ENCODE data around the gene HAVCR1.
"Not testable (repeated sequence)": the region's sequence is repeated elsewhere in the genome, so short reads cannot be mapped to it uniquely, and the experiment has no call there.

The HAVCR1 gene

GRCh38 chr5:157057459-157058370 is 1.2 kb downstream of the HAVCR1 start:
- TF ChIP-seq TAF1 (IDR thresholded peaks at IDR 0.05; ENCODE audit: low read depth, low read length), result no peak
- no peak for TF ChIP-seq POLR2A (IDR thresholded peaks at IDR 0.05; ENCODE audit: low read depth, low read length)
- TF ChIP-seq POU2F2 (IDR thresholded peaks at IDR 0.05; ENCODE audit: low read depth, low read length), result no peak
- no peak for TF ChIP-seq PAX5 (IDR thresholded peaks at IDR 0.05; ENCODE audit: insufficient read depth, low read length, severe bottlenecking)
- TF ChIP-seq POLR2AphosphoS5 (IDR thresholded peaks at IDR 0.05; ENCODE audit: low read depth, low read length), result no peak
- no peak for TF ChIP-seq SPI1 (IDR thresholded peaks at IDR 0.05; ENCODE audit: low read depth, low read length)
- no peak for DNase-seq (ENCODE audit: insufficient read length, low spot score)
- peak; percentile 26 for FAIRE-seq

- FAIRE-seq; DNase-seq (ENCODE audit: insufficient read length, low spot score): not testable (repeated sequence)
Measured at GRCh38 chr5:157056848-157057247, 2.1 kb downstream of the HAVCR1 start.

GRCh38 chr5:157051604-157052245 is 7.2 kb downstream of the HAVCR1 start:
- DNase-seq (ENCODE audit: insufficient read length, low spot score) (no peak), FAIRE-seq (no peak)
- TF ChIP-seq POLR2A (IDR thresholded peaks at IDR 0.05; ENCODE audit: low read depth, low read length) (no peak), PAX5 (IDR thresholded peaks at IDR 0.05; ENCODE audit: insufficient read depth, low read length, severe bottlenecking) (no peak), POU2F2 (IDR thresholded peaks at IDR 0.05; ENCODE audit: low read depth, low read length) (no peak), POLR2AphosphoS5 (IDR thresholded peaks at IDR 0.05; ENCODE audit: low read depth, low read length) (no peak), TAF1 (IDR thresholded peaks at IDR 0.05; ENCODE audit: low read depth, low read length) (no peak), SPI1 (IDR thresholded peaks at IDR 0.05; ENCODE audit: low read depth, low read length) (no peak)

GRCh38 chr5:157050050-157050449 is 8.9 kb downstream of the HAVCR1 start:
- TF ChIP-seq POU2F2 (IDR thresholded peaks at IDR 0.05; ENCODE audit: low read depth, low read length) (no peak), POLR2AphosphoS5 (IDR thresholded peaks at IDR 0.05; ENCODE audit: low read depth, low read length) (no peak), POLR2A (IDR thresholded peaks at IDR 0.05; ENCODE audit: low read depth, low read length) (no peak), SPI1 (IDR thresholded peaks at IDR 0.05; ENCODE audit: low read depth, low read length) (no peak)
- FAIRE-seq (no peak), DNase-seq (ENCODE audit: insufficient read length, low spot score) (no peak)

GRCh38 chr5:157049605-157050004 is 9.3 kb downstream of the HAVCR1 start:
- no peak for DNase-seq (ENCODE audit: insufficient read length, low spot score)
- no peak for FAIRE-seq
- TF ChIP-seq SPI1 (IDR thresholded peaks at IDR 0.05; ENCODE audit: low read depth, low read length), result no peak
- TF ChIP-seq POU2F2 (IDR thresholded peaks at IDR 0.05; ENCODE audit: low read depth, low read length), result no peak
- no peak for TF ChIP-seq POLR2A (IDR thresholded peaks at IDR 0.05; ENCODE audit: low read depth, low read length)
- no peak for TF ChIP-seq TAF1 (IDR thresholded peaks at IDR 0.05; ENCODE audit: low read depth, low read length)
- no peak for TF ChIP-seq PAX5 (IDR thresholded peaks at IDR 0.05; ENCODE audit: insufficient read depth, low read length, severe bottlenecking)
- no peak for TF ChIP-seq POLR2AphosphoS5 (IDR thresholded peaks at IDR 0.05; ENCODE audit: low read depth, low read length)

- DNase-seq (ENCODE audit: insufficient read length, low spot score) (no peak), FAIRE-seq (no peak)
- TF ChIP-seq POLR2A (IDR thresholded peaks at IDR 0.05; ENCODE audit: low read depth, low read length) (no peak), SPI1 (IDR thresholded peaks at IDR 0.05; ENCODE audit: low read depth, low read length) (no peak), PAX5 (IDR thresholded peaks at IDR 0.05; ENCODE audit: insufficient read depth, low read length, severe bottlenecking) (no peak), POU2F2 (IDR thresholded peaks at IDR 0.05; ENCODE audit: low read depth, low read length) (no peak)
Measured at GRCh38 chr5:157047898-157048297, 11.0 kb downstream of the HAVCR1 start.

GRCh38 chr5:157047016-157047415 is 11.9 kb downstream of the HAVCR1 start:
- not testable (repeated sequence) for FAIRE-seq; DNase-seq (ENCODE audit: insufficient read length, low spot score)

GRCh38 chr5:157046041-157046440 is 12.9 kb downstream of the HAVCR1 start:
- TF ChIP-seq POLR2A (IDR thresholded peaks at IDR 0.05; ENCODE audit: low read depth, low read length) (no peak), POLR2AphosphoS5 (IDR thresholded peaks at IDR 0.05; ENCODE audit: low read depth, low read length) (no peak), TAF1 (IDR thresholded peaks at IDR 0.05; ENCODE audit: low read depth, low read length) (no peak), SPI1 (IDR thresholded peaks at IDR 0.05; ENCODE audit: low read depth, low read length) (no peak), PAX5 (IDR thresholded peaks at IDR 0.05; ENCODE audit: insufficient read depth, low read length, severe bottlenecking) (no peak), POU2F2 (IDR thresholded peaks at IDR 0.05; ENCODE audit: low read depth, low read length) (no peak)
- FAIRE-seq (no peak), DNase-seq (ENCODE audit: insufficient read length, low spot score) (no peak)

GRCh38 chr5:157045601-157046000 is 13.3 kb downstream of the HAVCR1 start:
- FAIRE-seq (no peak), DNase-seq (ENCODE audit: insufficient read length, low spot score) (no peak)
- TF ChIP-seq POLR2A (IDR thresholded peaks at IDR 0.05; ENCODE audit: low read depth, low read length) (no peak), POLR2AphosphoS5 (IDR thresholded peaks at IDR 0.05; ENCODE audit: low read depth, low read length) (no peak), SPI1 (IDR thresholded peaks at IDR 0.05; ENCODE audit: low read depth, low read length) (no peak), POU2F2 (IDR thresholded peaks at IDR 0.05; ENCODE audit: low read depth, low read length) (no peak), TAF1 (IDR thresholded peaks at IDR 0.05; ENCODE audit: low read depth, low read length) (no peak), PAX5 (IDR thresholded peaks at IDR 0.05; ENCODE audit: insufficient read depth, low read length, severe bottlenecking) (no peak)

GRCh38 chr5:157038568-157039187 is 20.2 kb downstream of the HAVCR1 start:
- no peak for DNase-seq (ENCODE audit: insufficient read length, low spot score)
- peak; percentile 33 for FAIRE-seq
- TF ChIP-seq TAF1 (IDR thresholded peaks at IDR 0.05; ENCODE audit: low read depth, low read length) (no peak), POLR2A (IDR thresholded peaks at IDR 0.05; ENCODE audit: low read depth, low read length) (no peak), SPI1 (IDR thresholded peaks at IDR 0.05; ENCODE audit: low read depth, low read length) (no peak), POU2F2 (IDR thresholded peaks at IDR 0.05; ENCODE audit: low read depth, low read length) (no peak), POLR2AphosphoS5 (IDR thresholded peaks at IDR 0.05; ENCODE audit: low read depth, low read length) (no peak), PAX5 (IDR thresholded peaks at IDR 0.05; ENCODE audit: insufficient read depth, low read length, severe bottlenecking) (no peak)

GRCh38 chr5:157034106-157035072 is 24.5 kb downstream of the HAVCR1 start:
- not testable (repeated sequence) for DNase-seq (ENCODE audit: insufficient read length, low spot score); FAIRE-seq
